Naive thymus-derived CD8-positive, alpha-beta T cell (primary cell): ENCODE measurements around the gene DHX58. TPM values are rescaled to one million over a fixed set of nuclear protein-coding genes. Genes with fewer than 3 reads are reported as not detected.

Experiments
- ATAC-seq, 2 donors: fragments of 150-1000 bp; cut with Tn5 transposase in 1 of 2; sonication (Bioruptor Pico), chemical (Tn5 transposase) in 1 of 2; 1 replicate in 1 of 2; 2 replicates in 1 of 2; pipeline ENCODE4 v1.10.0; 2021; ENCODE audit warnings: mild to moderate bottlenecking in 2 of 2, moderate library complexity in 2 of 2
- POLR2A ChIA-PET: fragments of 350-600 bp; sonication (Branson Sonifier 250); formaldehyde crosslinking; loops from one replicate; lab custom pipeline; 2021; ENCODE audit warnings: antibody characterized with exemption; lab: Charles Lee
- DNase-seq, 10 donors: peaks; one replicate each; pipeline versions ENCODE4 v3.0.0 to v3.0.0-alpha.2; 2020 to 2022
- H3K27ac Mint-ChIP-seq, 10 donors: one replicate each; pipeline ENCODE4 v1.8.0; 2020 to 2022; ENCODE audit warnings: mild to moderate bottlenecking in 10 of 10, mixed read lengths in 10 of 10, moderate library complexity in 4 of 10, inconsistent platforms in 1 of 10
- H3K27me3 Mint-ChIP-seq, 5 donors: one replicate each; pipeline ENCODE4 v1.8.0; 2021 to 2022; ENCODE audit warnings: mixed read lengths in 5 of 5
- H3K36me3 Mint-ChIP-seq, 3 donors: one replicate each; pipeline ENCODE4 v1.8.0; 2020 to 2022; ENCODE audit warnings: mixed read lengths in 3 of 3, mild to moderate bottlenecking in 2 of 3, inconsistent platforms in 1 of 3
- H3K4me1 Mint-ChIP-seq, 4 donors: one replicate each; pipeline ENCODE4 v1.8.0; 2021 to 2022; ENCODE audit warnings: mixed read lengths in 4 of 4
- H3K4me3 Mint-ChIP-seq, 10 donors: one replicate each; pipeline ENCODE4 v1.8.0; 2020 to 2022; ENCODE audit warnings: mild to moderate bottlenecking in 10 of 10, mixed read lengths in 10 of 10, moderate library complexity in 6 of 10, inconsistent platforms in 1 of 10
- H3K9me3 Mint-ChIP-seq, 9 donors: one replicate each; pipeline ENCODE4 v1.8.0; 2020 to 2022; ENCODE audit warnings: mixed read lengths in 9 of 9, mild to moderate bottlenecking in 3 of 9, inconsistent platforms in 1 of 9, moderate library complexity in 1 of 9
- polyA plus RNA-seq, 3 donors: library from polyadenylated mRNA; unstranded; fragments of 300-500 nt; fragmentation: Illumina TruSeq; gene quantifications; one replicate each; pipeline ENCODE4 v1.2.3, GENCODE V29; 2021
- total RNA-seq, 8 experiments: library from RNA in 2 of 8; stranded (reverse) in 2 of 8; gene quantifications; one replicate each; pipeline ENCODE4 v1.2.3 and lab custom pipeline; 2021 to 2026

Gene DHX58
- total and polyA plus RNA-seq, 5 experiments from 2014 or later, result 7.3 to 57.3 (median 21.7) TPM

DNA sequence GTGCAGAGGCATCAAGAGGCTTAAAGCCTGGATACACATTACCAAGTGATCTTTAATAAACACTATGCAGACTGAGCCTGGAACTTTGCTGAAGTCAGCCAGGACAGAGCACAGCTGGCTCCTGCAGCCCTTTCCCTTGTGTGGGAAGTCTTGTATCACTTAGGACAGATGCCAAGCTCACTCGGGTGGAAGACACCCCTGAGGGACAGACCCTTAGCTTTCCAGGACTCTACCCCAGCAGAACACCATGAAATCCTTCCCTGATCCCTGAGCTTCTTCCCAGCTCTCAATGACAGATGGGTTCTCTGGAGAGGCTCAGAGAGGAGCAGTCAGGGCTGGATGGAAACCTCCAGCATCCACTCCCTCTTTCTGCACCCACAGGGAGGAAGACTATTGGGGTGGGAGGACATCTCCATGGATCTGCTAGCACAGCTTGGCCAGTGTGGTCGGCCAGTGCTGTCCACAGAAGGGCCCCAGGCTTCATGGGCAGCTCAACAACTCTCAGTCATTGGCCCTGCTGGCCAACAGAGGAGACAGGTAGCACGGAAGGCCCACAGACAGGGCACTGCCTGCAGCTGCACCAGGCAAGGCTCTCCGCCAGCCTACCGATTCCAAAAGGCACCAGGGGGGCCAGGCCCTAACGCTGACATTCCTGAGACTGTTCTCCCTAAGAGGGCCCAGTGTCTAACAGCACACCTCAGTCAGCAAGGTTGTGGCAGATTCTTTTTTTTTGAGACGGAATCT is 26.4 kb upstream of the DHX58 start:
- POLR2A ChIA-PET, result interaction anchor here (1.0 kb wide), 1 partner anchor 26 kb away, joined by 3 read pairs; the partner anchor contains the start of gene DHX58
- Mint-ChIP-seq H3K9me3 (no peaks in the 10 kb centered on the region), H3K27ac (no peak overlapping the region), H3K27me3 (no peaks in the 10 kb centered on the region), H3K36me3 (peaks cover 0 to 58% (median 2%) of the 10 kb centered on the region in 3 donors), H3K4me3 (no peak overlapping the region), H3K4me1 (peaks cover 19 to 77% (median 65%) of the 10 kb centered on the region in 4 donors)
- ATAC-seq (no peak), DNase-seq (no peak)

DNA sequence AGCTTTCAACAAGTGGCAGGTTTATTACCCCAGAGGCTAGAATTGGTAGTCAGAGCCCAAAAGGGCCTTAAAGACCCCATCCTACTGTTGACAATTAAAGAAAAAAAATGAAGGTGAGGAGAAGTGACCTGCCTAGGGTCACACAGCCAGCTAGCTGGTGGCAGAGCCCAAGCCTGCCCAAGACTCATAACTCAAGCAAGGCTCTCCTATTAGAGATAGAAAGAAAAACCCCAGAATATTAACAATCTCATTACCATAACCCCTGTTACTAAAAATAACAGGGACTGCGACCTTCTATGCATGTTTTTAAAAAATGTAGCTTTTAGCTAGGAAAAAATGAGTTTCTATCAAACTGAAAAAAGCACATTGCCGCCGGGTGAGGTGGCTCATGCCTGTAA is 24.1 kb upstream of the DHX58 start:
- Mint-ChIP-seq H3K4me3 (no peak overlapping the region), H3K36me3 (peaks cover 0 to 47% (median 2%) of the 10 kb centered on the region in 3 donors), H3K4me1 (peaks cover 23 to 82% (median 72%) of the 10 kb centered on the region in 4 donors), H3K27me3 (no peaks in the 10 kb centered on the region), H3K27ac (peak overlapping the region in 2 of 10 donors; percentile 49 to 84), H3K9me3 (no peaks in the 10 kb centered on the region)
- no peak for ATAC-seq
- POLR2A ChIA-PET, result interaction anchor here (0.8 kb wide), 1 partner anchor 18 kb away, joined by 4 read pairs; the partner anchor contains the start of gene RAB5C
- no peak for DNase-seq

DNA sequence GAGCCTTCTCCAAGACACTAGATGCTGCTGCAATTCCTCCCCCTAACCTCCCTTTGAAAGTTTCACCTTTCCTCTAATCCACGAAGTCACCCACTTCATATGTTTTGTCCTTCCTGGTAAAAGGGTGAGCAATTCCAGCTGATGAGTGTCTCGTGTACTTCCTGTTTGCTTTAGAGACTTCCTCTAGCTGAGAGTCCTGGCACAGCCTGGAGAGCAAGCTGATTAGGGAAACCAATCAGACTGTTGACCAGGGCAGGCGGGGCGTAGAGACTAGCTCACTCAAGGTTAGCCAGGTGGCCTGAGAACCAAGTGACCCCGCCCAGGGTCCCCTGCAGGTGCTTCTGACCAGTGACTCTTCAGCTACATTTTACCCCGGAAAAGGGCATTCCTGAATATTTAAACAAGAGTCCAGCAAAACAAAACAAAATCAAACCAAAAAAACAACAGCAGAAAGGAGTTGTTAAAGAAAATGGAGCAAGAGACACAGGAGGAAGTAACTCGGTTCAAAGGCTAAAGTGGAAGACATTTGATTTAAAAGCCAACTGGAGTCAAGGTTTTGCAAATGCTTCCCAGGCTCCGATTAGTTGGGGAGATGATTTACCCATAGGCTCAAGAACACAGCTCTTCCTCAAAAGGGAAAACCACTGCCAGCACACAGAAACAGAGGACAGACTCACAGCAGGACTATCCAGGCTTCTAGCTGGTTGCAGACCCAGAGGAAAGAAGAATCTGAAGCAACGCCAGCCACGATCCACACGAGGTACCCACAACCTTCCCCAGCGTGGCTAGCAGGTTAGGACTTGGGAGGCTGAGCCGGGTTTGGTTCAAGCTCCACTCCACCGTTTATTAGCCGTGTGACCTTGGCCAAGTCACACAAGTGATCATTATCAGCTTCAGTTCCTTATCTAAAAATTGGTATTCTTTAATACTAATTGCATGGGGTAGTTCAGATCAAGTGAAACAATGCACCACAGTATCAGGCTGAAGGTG is 23.4 kb upstream of the DHX58 start:
- Mint-ChIP-seq H3K4me1 (peaks cover 25 to 82% (median 72%) of the 10 kb centered on the region in 4 donors), H3K4me3 (peak overlapping the region in 1 of 10 donors; percentile 28), H3K27ac (peak overlapping the region in 8 of 10 donors; percentile 5 to 84 (median 68)), H3K27me3 (no peaks in the 10 kb centered on the region), H3K36me3 (peaks cover 0 to 43% (median under 1%) of the 10 kb centered on the region in 3 donors), H3K9me3 (no peaks in the 10 kb centered on the region)
- POLR2A ChIA-PET, result interaction anchor here (0.6 to 0.8 kb wide), 5 partner anchors 9 to 250 kb away, joined by 3 to 9 read pairs (median 4); partner anchors contain the start of gene RAB5C
- DNase-seq (no peak), ATAC-seq (no peak)

DNA sequence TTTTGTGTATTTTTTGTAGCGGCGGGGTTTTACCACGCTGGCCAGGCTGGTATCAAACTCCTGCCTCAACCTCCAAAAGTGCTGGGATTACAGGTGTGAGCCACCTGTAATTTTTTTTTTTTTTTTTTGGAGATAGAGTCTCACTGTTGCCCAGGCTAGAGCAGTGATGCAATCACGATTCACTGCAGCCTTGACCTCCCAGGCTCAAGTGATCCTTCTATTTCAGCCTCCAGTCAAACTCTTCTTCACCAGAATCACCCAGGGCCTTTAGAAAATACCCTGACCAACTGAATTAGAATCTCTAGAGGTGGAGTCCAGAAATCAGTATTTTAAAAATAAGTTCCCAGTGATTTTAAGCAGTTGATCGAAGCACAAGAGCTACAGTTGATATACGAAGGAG is 22.6 kb upstream of the DHX58 start:
- Mint-ChIP-seq H3K27ac (peak overlapping the region in 4 of 10 donors; percentile 57 to 84 (median 76)), H3K9me3 (no peaks in the 10 kb centered on the region), H3K36me3 (peaks cover 0 to 47% (median 0%) of the 10 kb centered on the region in 3 donors), H3K4me1 (peaks cover 28 to 86% (median 74%) of the 10 kb centered on the region in 4 donors), H3K4me3 (no peak overlapping the region), H3K27me3 (no peaks in the 10 kb centered on the region)
- POLR2A ChIA-PET, result interaction anchor here (0.7 kb wide), 3 partner anchors 62 to 249 kb away, joined by 3 read pairs; no protein-coding TSS in a partner anchor
- DNase-seq (no peak), ATAC-seq (no peak)

DNA sequence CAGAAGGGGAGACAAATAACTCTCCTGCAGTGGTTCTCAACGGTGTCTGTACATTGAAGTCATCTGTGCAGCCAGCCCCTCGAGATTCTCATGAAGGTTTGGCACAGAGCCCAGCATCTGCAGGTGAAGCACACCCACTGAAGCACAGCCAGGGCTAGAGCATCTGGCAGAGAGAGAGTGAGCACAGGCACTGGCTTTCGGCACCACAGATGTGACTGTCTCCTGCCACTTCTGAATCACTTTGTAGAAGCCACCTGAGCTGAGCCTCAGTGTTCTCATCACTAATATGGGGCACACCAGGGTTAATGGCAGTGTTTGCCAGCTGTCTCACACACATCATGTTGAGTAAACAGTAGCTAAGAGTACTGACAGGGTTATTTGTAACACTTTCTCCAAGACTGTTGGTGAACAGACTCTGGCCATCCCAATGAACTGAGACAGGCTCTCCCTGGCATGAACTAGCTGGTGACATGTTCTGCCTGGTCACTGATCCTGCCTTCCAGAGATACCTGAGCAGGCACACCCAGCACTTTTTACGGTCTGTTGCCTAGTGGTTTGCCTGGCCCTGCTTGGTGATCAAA is 21.0 kb upstream of the DHX58 start:
- POLR2A ChIA-PET, result no interaction called here

DNA sequence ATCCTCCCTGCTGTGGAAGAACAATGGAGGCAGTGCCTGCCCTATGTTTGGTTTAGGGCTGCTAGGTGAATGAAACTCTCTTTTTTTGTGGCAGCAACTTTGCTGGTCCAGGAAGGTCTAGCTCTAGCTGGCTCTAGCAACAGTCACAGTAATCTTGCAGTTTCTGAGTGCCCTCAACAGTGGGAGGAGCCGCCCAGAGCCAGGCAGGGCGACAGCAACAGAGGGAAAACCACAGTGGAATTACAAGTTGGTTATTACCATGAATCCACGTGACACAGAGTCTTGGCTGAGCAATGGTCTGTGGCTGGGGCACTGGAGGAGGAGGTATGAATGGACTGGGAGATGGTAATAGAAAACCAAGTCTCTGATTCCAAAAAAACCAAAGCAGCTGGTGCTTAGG is 20.4 kb upstream of the DHX58 start:
- H3K4me1 Mint-ChIP-seq, result peaks cover 28 to 66% (median 58%) of the 10 kb centered on the region in 4 donors
- ATAC-seq, result peak; percentile 47 to 55
- peak overlapping the region in 8 of 10 donors; percentile 12 to 72 (median 59) for H3K4me3 Mint-ChIP-seq

More for the DNA sequence above, 21.0 kb upstream of the DHX58 start:
- peaks cover 29 to 72% (median 63%) of the 10 kb centered on the region in 4 donors for H3K4me1 Mint-ChIP-seq
- H3K36me3 Mint-ChIP-seq, result peaks cover 0 to 57% (median 0%) of the 10 kb centered on the region in 3 donors
- DNase-seq (peak; percentile 32 to 77 (median 63)), ATAC-seq (peak; percentile 87 to 93)
- no peaks in the 10 kb centered on the region for H3K27me3 Mint-ChIP-seq
- peak overlapping the region in 9 of 10 donors; percentile 15 to 67 (median 49) for H3K4me3 Mint-ChIP-seq
- no peaks in the 10 kb centered on the region for H3K9me3 Mint-ChIP-seq
- peak overlapping the region; percentile 57 to 93 (median 87) for H3K27ac Mint-ChIP-seq

DNA sequence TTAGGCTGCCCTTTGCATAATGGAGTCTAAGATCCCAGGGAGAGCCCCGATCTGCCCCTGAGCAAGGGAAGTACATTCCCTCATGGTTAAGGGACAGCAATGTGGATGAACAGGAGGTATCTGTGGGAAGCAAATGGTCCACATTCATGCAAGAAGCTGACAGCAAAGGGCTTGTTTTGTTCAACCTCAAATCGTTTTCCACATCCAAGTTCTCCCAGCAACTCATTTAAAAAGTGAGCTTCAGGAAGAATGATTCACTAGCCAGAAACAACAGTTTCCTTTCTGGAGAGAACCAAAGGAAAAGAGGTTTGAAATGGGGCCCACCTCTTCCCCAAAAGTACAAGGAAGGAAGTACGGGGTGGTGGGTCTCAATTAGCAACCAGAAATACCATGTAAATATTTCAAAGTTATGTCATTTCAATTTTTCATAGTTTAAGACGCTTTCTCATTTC is 19.5 kb upstream of the DHX58 start:
- DNase-seq, result no peak
- POLR2A ChIA-PET, result interaction anchor here (0.6 kb wide), 1 partner anchor 153 kb away, joined by 3 read pairs; no protein-coding TSS in a partner anchor
- ATAC-seq, result no peak
- no peaks in the 10 kb centered on the region for H3K27me3 Mint-ChIP-seq
- peak overlapping the region in 1 of 10 donors; percentile 64 for H3K4me3 Mint-ChIP-seq
- H3K9me3 Mint-ChIP-seq, result no peaks in the 10 kb centered on the region
- H3K4me1 Mint-ChIP-seq, result peaks cover 27 to 65% (median 55%) of the 10 kb centered on the region in 4 donors
- peak overlapping the region in 9 of 10 donors; percentile 39 to 92 (median 87) for H3K27ac Mint-ChIP-seq
- peaks cover 0 to 57% (median 7%) of the 10 kb centered on the region in 3 donors for H3K36me3 Mint-ChIP-seq

More for the DNA sequence above, 20.4 kb upstream of the DHX58 start:
- Mint-ChIP-seq H3K27ac (peak overlapping the region; percentile 57 to 93 (median 87)), H3K27me3 (no peaks in the 10 kb centered on the region), H3K36me3 (peaks cover 0 to 57% (median 4%) of the 10 kb centered on the region in 3 donors), H3K9me3 (no peaks in the 10 kb centered on the region)
- DNase-seq, result peak in 1 of 10 donors; percentile 10
- POLR2A ChIA-PET, result no interaction called here

DNA sequence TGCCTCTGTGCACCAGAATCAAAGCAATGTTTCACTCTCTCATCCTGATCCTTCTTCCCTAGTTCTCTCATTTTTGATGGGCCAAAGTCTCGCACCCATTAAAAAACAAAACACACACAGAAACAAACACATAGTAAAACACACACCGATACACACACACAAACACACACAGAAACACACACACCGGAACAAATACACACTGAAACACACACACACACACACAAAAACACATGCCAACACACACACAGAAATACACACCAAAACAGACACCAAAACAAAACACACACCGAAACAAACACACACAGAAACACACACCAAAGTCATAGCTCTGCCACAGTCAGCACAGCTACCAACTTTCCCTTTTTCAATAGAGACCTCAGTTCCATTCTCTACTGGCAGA is 18.7 kb upstream of the DHX58 start:
- H3K4me1 Mint-ChIP-seq, result peaks cover 25 to 58% (median 50%) of the 10 kb centered on the region in 4 donors
- H3K9me3 Mint-ChIP-seq, result no peaks in the 10 kb centered on the region
- H3K27ac Mint-ChIP-seq, result peak overlapping the region; percentile 5 to 89 (median 62)
- H3K27me3 Mint-ChIP-seq, result no peaks in the 10 kb centered on the region
- H3K36me3 Mint-ChIP-seq, result peaks cover 0 to 57% (median 10%) of the 10 kb centered on the region in 3 donors
- POLR2A ChIA-PET, result interaction anchor here (0.6 to 1.1 kb wide), 2 partner anchors 144 to 153 kb away, joined by 3 read pairs; no protein-coding TSS in a partner anchor
- DNase-seq (no peak), ATAC-seq (no peak)
- H3K4me3 Mint-ChIP-seq, result no peak overlapping the region

DNA sequence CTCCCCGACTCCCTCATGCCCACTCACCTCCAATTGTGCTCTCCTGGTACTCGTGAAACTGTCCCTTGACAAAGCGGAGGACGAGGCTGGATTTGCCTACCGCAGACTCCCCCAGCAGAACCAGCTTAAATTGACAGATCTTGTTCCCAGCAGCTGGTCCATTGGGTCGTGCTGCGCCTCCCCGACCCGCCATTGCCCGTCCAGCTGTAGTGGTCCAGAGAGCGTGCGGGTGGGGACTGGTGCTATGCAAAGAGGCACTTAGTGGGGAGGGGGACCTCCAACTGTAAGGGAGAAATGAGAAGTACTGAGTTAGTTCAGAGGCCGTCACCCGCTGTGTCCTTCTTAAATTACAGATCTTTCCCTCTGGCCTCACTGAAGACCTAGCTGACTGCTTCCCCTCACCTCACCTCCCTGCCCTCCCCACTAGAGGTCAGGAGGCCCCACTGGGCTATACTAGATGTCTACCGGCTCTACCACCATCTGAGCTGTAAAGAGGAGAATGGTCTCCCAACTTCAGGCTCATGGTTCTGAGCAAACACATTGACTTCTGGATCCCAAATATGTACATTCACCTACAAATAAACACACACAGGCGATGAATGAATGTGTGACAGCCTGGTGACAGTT is 17.9 kb upstream of the DHX58 start:
- POLR2A ChIA-PET, result interaction anchor here (1.1 kb wide), 1 partner anchor 145 kb away, joined by 3 read pairs; no protein-coding TSS in a partner anchor
- H3K27ac Mint-ChIP-seq, result peak overlapping the region; percentile 10 to 89 (median 56)

DNA sequence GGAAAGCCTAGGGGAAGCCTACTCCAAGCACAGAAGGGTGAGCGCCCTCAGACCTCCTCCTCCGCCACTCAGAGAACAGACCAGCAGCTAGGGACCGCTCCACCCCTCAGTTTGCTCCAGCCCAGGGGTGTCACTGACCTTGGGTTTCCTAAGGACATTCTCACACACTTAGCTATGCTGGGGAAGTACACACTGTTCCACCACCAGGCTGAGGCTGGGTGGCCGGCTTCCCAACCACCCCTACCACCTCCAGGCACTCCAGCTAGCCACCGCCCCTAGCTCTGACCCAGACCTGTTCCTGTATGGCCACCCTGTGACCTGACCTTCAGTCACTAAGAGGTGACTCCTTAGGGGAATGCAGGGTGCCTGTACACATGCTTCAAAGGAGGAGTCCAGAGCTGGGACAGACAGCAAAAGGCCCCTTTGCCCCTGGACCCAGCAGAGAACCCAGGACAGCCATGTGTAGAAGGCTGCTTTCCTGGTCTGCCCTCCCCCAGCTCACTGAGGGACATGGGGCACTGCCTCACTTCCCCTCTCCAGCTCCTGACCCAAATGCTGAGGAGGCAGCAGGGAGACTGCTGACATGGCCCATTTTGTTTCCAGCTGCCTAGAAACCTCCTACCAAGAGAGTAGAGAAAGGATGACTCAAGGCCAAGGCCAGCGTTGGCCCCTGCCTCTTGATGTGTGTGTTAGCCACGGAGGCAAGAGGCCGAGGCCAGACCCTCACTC is 16.8 kb upstream of the DHX58 start:
- Mint-ChIP-seq H3K27ac (peak overlapping the region in 6 of 10 donors; percentile 9 to 64 (median 36)), H3K4me3 (no peak overlapping the region), H3K36me3 (peaks cover 0 to 69% (median 10%) of the 10 kb centered on the region in 3 donors), H3K4me1 (peaks cover 21 to 40% (median 36%) of the 10 kb centered on the region in 4 donors), H3K27me3 (no peaks in the 10 kb centered on the region), H3K9me3 (no peaks in the 10 kb centered on the region)
- POLR2A ChIA-PET, result interaction anchor here (0.7 kb wide), 1 partner anchor 9 kb away, joined by 3 read pairs; no protein-coding TSS in a partner anchor
- no peak for ATAC-seq
- no peak for DNase-seq

More for the DNA sequence above, 17.9 kb upstream of the DHX58 start:
- no peaks in the 10 kb centered on the region for H3K9me3 Mint-ChIP-seq
- peaks cover 21 to 50% (median 42%) of the 10 kb centered on the region in 4 donors for H3K4me1 Mint-ChIP-seq
- H3K27me3 Mint-ChIP-seq, result no peaks in the 10 kb centered on the region
- H3K4me3 Mint-ChIP-seq, result peak overlapping the region in 1 of 10 donors; percentile 21
- ATAC-seq, result no peak
- H3K36me3 Mint-ChIP-seq, result peaks cover 0 to 59% (median 10%) of the 10 kb centered on the region in 3 donors
- no peak for DNase-seq
